Measurements from ENCODE around the gene SAC3D1.

DNA sequence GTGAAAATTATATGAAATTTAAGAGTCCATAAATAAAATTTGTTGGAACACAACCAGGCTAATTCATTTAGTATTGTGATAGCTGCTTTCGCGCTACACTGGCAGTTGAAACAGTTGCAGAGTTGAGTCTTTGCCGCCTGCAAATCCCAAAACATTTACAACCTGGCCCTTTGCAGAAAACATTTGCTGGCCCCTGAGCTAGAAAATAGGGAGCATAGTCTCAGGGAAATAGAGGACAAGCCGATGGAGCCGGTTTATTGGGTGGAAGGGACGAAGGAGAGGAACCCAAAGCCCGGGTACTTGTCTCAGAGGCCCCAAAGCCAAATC lies 527 bp upstream of the SAC3D1 start:
- TF ChIP-seq CTCF (IDR thresholded peaks at IDR 0.05): no peak
- TF ChIP-seq POLR2AphosphoS5 (IDR thresholded peaks at IDR 0.05): no peak

Measured in prostate gland (tissue), 2 donors.